ENCODE results near the gene CHKA.

Gene CHKA

GRCh38 chr11:68145120-68145866 is 24.1 kb upstream of the CHKA start:
- DNase-seq (ENCODE audit: low read depth) = no peak
- no peak overlapping the region for H3K4me3 ChIP-seq (ENCODE audit: low read depth, low read length)

- no peak for DNase-seq (ENCODE audit: low read depth)
- no peak overlapping the region for H3K4me3 ChIP-seq (ENCODE audit: low read depth, low read length)
Measured at GRCh38 chr11:68143310-68143689, 22.1 kb upstream of the CHKA start.

GRCh38 chr11:68142441-68143309 is 21.5 kb upstream of the CHKA start:
- no peak overlapping the region for H3K4me3 ChIP-seq (ENCODE audit: low read depth, low read length)
- DNase-seq (ENCODE audit: low read depth) = no peak

- DNase-seq (ENCODE audit: low read depth) = no peak
- no peak overlapping the region for H3K4me3 ChIP-seq (ENCODE audit: low read depth, low read length)
Measured at GRCh38 chr11:68142028-68142412, 20.8 kb upstream of the CHKA start.

DNA sequence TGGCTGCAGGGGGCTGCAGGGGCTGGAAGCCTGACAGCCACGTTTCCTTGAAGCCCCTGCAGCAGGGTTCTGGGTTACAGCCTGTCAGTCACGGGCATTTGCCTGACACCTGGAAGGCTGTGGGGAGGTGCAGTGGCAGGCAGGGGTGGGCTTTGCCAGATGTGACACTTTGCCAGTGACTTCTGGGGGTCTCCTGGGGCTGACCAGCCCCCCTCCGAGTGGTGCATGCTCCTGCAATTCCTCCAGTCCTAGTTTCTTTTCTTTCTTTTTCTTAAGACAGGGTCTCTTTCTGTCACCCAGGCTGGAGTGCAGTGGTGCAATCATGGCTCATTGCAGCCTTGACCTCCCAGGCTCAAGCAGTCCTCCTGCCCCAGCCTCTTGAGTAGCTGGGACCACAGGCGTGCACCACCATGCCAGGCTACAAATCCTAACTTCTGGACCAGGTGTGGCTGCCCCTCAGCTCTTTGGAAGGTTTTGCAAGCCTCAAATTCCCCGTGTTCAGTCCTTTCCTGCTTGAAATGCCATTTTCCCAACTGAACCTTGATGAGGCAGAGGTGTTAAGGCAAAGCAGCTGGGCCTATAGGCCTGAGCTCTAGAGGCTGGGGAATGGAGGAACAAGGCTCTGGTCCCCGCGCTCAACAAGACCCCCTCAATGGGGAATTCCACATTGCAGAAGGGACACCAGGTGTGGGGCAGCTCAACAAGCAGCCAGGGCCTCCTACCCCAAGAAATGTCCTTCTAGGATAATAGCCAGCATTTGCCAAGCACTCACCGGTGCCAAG is 20.2 kb upstream of the CHKA start:
- DNase-seq (ENCODE audit: low read depth) = no peak
- no peak overlapping the region for H3K4me3 ChIP-seq (ENCODE audit: low read depth, low read length)

- no peak for DNase-seq (ENCODE audit: low read depth)
- no peak overlapping the region for H3K4me3 ChIP-seq (ENCODE audit: low read depth, low read length)
Measured at GRCh38 chr11:68140496-68141245, 19.5 kb upstream of the CHKA start.

DNA sequence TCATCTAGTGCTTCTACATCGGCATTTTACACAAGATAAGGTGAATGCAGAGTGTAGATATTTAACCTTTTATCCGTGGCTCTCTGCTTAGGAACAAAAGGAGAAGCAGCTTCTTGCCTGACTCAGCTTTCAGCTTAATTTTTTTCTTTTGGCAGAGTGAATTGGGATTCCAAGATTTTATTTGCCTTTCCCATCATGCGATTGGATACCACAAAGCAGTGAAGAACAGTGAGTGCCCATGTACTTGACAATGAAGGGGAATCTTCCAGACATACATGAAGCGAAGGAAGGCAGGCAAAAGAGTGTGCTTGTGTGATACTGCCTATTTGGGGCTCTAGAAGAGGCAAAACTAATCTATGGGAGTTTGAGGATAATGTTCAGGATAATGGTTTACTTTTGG is 17.0 kb upstream of the CHKA start:
- no peak for DNase-seq (ENCODE audit: low read depth)
- H3K4me3 ChIP-seq (ENCODE audit: low read depth, low read length) = no peak overlapping the region

- DNase-seq (ENCODE audit: low read depth) = no peak
- H3K4me3 ChIP-seq (ENCODE audit: low read depth, low read length) = no peak overlapping the region
Measured at GRCh38 chr11:68137833-68138232, 16.6 kb upstream of the CHKA start.

GRCh38 chr11:68136866-68137265 is 15.7 kb upstream of the CHKA start:
- no peak overlapping the region for H3K4me3 ChIP-seq (ENCODE audit: low read depth, low read length)
- no peak for DNase-seq (ENCODE audit: low read depth)

DNA sequence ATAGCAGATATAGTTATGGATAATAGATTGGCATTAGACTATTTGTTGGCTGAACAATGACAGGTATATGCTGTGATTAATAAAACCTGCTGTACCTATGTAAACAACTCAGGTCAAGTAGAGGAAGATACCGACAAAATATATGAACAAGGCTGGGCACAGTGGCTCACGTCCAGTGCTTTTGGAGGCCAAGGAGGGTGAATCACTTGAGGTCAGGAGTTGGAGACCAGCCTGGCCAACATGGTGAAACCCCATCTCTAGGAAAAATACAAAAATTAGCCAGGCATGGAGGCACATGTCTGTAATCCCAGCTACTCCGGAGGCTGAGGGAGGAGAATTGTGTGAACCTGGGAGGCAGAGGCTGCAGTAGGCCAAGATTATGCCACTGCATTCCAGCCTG is 14.0 kb upstream of the CHKA start:
- no peak for DNase-seq (ENCODE audit: low read depth)
- H3K4me3 ChIP-seq (ENCODE audit: low read depth, low read length) = no peak overlapping the region

DNA sequence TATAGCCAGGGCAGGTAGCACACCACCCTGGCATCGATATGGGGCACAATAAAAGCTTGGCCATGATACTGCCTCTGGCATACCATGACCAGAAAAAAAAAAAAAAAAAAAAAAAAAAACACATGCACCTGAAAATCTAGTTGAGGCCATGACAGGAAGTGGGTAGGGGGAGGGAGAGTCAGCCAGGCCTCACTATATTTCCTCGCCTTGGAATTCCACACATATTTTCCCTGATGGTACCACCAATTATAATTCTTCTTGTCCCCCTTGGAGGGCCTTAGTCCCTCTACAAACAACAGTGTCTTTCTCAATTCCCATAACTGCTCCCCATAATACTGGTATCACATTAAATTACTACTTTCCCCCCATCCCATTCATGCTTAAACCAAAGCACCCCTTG is 12.6 kb upstream of the CHKA start:
- no peak for DNase-seq (ENCODE audit: low read depth)
- no peak overlapping the region for H3K4me3 ChIP-seq (ENCODE audit: low read depth, low read length)

DNA sequence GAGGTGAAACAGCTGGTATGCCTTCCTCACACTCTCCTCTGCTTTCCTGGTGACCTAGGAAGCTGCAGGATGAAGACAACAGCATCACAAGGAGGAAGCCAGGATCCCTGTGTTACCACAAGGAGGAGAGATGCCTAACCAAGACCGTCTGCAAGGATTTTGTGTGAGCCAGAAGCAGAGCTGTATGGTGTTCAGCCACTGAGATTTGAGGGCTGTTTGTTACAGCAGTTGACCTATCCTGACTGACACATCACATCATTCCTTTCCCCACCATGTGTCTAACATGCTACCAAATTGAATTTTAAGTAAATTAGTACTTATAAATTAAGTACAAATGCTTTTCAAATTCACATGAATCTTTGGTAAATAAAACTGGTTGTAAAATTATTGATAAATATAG is 8.9 kb upstream of the CHKA start:
- DNase-seq (ENCODE audit: low read depth) = no peak
- no peak overlapping the region for H3K4me3 ChIP-seq (ENCODE audit: low read depth, low read length)

GRCh38 chr11:68128682-68129327 is 7.6 kb upstream of the CHKA start:
- peak; percentile 36 for DNase-seq (ENCODE audit: low read depth)
- H3K4me3 ChIP-seq (ENCODE audit: low read depth, low read length) = peak overlapping the region; percentile 44

- peak overlapping the region; percentile 44 for H3K4me3 ChIP-seq (ENCODE audit: low read depth, low read length)
- peak; percentile 35 for DNase-seq (ENCODE audit: low read depth)
Measured at GRCh38 chr11:68127714-68128681, 6.8 kb upstream of the CHKA start.

GRCh38 chr11:68125164-68125563 is 4.0 kb upstream of the CHKA start:
- no peak overlapping the region for H3K4me3 ChIP-seq (ENCODE audit: low read depth, low read length)
- DNase-seq (ENCODE audit: low read depth) = no peak

GRCh38 chr11:68122936-68123539 is 1.9 kb upstream of the CHKA start:
- no peak overlapping the region for H3K4me3 ChIP-seq (ENCODE audit: low read depth, low read length)
- no peak for DNase-seq (ENCODE audit: low read depth)

- H3K4me3 ChIP-seq (ENCODE audit: low read depth, low read length) = peak overlapping the region; percentile 62
- DNase-seq (ENCODE audit: low read depth) = no peak
Measured at GRCh38 chr11:68120273-68121066, 718 bp downstream of the CHKA start.

Measured in skeletal muscle cell (primary cell).